Raji (cell line): ENCODE data around the gene ATP8B4.

Source experiments
- POLR2A ChIP-seq: IDR thresholded peaks from 2 replicates; pipeline ENCODE4 v1.6.1; 2011; ENCODE audit warnings: low read depth, low read length, control low read depth; ENCODE audit not compliant: insufficient read depth

ATP8B4 gene

DNA sequence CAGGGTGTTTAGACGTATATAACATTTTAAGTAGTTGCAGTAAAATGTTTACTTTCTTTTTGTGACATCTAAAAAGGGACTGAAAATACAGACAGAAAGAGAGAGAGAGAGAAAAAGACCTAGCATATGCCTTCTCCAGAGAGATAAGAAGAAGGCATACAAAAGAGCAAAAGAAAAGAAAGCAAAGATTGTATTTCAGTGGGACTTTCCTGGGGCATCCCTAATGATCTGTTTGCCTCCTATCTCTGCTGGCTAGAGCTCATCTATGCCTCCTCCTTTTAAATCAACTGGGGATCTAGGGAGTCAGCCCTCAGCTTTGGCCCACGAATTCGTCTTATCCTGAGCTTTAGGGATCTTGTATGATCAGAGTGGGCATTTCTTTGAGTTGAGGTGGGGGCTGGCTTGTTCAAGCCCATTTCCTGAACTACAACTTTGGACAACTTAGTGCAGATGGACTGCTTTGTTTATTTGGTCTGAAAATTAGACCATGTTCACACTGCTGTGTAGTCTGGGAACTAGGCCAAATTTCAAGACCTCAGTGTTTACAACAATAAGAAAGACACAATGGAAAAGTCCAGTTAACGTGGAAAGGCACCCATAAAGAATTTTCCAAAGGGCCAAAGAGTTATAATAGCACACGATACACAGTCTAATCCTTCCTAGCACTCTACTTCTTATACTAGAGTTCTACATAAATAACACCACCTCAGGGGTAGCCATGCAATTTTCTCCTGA lies 61.0 kb downstream of the ATP8B4 start:
- no peak for TF ChIP-seq POLR2A

DNA sequence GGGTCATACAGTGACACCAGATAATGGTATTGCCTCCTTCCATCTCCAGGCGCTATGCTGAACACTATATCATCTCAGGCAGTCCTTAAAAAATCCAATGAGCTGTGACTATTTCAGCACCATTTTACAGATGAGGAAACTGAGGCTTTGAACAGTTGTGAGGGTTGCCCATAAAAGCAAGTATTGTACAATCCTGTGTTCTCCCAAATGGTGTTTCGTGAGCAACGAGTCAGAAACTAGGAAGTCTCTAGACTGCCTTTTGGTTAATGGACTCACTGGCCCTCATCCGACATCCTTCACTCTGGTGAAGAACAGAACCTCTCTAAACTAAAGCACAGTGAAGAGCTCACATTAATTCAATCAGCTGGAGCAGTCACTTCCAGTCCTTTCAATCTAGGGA lies 61.8 kb downstream of the ATP8B4 start:
- no peak for TF ChIP-seq POLR2A

DNA sequence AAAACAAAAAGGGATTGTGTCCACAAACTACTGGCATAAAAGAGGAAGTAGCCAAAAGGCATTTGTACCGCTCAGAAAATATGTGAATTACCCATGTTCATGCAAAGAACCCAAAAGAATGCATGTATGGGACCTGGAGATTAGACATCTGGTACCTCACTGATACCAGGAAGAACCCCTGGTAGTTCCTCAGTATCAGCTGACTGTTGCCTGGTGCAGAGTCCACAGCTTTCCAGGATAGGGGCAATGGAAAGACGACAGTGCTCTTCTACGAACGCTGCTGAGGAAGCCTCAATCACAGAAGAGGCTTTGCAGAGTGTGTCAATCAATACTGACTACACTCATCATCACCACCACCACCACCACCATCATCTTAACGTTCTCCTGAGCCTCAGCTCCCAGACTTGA lies 63.3 kb downstream of the ATP8B4 start:
- no peak for TF ChIP-seq POLR2A

DNA sequence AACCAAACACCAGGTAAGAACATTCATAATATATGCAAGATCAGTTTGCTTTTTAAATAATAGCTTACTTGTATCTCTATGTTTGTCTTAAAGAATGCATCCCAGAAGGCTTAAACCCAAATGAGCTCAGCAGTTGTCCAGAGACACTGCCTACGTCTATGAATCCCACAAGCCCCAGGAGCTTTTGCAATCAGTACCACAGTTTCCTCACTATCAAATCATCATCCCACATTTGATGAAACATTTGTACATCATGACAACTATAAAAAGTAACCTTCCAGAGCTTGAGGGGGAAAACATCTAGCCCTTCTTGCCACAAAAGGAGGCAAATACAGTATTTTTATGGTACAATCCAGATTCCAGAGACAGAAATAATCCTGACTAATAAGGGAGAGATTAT lies 63.7 kb downstream of the ATP8B4 start:
- no peak for TF ChIP-seq POLR2A

DNA sequence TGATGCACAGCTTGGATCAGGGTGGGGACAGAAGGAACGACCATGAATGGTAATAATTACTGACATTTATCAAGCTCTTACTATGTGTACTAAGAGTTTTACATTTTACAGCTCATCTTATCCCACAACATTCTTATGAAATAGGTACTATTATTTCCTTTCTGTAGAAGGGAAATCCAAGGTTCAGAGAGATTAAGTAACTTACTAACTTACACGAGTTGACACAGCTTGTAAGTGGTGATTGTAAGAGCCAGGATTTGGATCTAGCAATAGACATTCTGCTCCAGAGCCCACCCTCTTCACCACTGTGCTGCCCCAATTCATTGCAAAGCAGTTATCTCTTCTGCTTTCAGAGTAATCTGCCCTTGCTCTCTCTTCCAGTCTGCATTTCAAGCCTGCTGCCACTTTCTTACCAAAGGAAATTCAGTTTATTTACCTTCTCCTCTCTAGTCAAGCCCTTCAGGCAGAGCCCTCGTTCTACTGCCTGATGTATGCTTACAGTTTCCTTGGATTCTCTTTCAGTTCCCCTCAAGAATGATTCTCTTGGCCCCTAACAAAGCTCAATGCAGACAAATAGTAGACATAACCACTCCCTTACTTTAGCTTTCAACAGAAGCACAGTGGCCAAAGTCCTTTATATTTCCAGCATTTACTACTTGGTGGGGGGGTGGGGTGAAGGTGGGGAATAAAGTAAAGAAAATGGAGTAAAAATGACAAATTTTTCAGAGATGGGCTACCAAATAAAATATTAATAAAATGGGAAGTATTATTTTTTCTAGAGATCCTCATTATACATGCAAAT lies 65.8 kb downstream of the ATP8B4 start:
- TF ChIP-seq POLR2A: no peak

DNA sequence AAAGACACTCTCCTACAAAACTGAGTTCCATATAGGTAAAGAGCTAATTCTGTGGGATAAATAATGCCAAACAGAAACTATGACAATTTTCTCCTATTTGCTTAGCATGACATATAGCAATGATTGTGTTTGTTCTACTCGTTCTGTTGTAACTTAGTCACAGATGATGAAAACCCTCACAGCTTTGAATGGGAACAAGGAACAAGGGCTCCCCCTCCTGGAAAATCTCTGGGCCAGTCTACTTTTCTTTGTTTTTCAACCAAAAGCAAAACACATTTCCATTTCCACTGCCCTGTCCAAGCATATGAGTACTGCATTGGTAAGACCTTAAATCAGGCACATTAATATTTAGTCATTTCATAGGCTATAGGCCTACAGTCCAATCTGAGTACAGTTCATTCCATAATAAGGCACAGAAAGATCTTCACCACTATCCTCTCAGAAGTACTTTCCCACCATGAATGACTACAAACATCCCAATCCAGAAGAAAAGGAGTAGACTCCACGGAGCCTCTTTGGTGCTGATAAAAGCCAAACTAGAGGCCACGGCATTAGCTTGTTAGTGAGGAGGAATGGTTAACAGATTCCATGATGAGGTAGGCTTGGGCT lies 67.1 kb downstream of the ATP8B4 start:
- no peak for TF ChIP-seq POLR2A

DNA sequence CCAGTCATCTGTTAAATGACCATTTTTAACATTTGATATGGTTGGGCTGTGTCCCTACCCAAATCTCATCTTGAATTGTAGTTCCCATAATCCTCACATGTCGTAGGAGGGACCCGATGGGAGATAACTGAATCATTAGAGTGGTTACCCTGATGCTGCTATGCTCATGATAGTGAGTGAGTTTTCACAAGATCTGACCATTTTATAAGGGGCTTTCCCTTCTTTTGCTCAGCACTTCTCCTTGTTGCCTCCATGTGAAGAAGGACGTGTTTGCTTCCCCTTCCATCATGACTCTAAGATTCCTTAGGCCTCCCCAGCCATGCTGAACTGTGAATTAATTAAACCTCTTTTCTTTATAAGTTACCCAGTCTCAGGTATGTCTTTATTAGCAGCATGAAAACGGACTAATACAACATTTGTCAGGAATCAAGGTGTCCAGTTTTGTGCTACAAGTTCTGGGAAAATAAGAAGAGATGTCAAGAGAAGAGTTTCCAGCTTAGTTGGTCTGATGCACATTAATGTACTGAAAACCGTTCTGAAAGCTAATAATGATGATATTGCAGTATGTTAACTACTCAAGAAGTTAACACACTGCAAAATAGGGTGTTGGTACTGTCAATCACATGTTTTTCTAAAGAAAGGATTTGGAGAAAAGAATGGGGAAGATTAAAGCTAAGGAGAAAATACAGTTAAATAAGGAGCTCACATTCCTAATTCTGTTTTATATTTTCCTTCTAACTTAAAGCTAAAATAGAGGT lies 67.9 kb downstream of the ATP8B4 start:
- no peak for TF ChIP-seq POLR2A

DNA sequence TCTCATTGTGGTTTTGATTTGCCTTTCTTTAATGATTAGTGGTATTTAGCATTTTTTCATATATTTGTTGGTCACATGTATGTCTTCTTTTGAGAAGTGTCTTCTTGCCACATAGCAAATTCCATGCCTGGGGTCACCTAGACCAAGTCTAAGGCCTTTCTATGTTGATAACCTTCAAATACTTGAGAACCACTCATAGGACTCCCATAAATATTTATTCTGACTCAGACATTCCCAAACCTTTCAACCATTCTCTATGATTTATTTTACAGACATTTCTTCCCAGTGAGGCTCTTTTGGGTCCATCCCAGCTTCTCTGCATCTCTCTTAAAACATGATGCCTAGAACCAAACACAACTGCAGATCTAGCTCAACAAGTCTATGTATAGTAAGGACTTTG lies 69.2 kb downstream of the ATP8B4 start:
- TF ChIP-seq POLR2A: no peak

DNA sequence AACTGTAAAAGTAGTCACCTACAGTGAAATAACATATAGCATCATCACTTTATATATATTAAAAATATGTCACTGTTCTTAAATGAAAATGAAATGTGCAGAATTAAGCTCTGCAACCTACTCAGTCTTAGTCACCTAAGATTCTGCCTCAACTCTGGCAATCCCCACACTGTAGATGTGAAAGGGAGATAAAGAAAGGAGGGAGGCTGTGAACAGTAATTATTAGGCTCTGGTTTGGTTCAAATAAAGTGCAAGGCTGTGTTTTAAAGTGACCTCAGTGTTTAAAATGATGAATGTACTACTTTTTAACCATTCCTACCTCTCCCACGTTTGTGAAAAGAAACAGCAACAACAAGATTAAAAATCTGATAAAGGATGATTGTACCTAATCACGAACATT lies 72.2 kb downstream of the ATP8B4 start:
- no peak for TF ChIP-seq POLR2A

DNA sequence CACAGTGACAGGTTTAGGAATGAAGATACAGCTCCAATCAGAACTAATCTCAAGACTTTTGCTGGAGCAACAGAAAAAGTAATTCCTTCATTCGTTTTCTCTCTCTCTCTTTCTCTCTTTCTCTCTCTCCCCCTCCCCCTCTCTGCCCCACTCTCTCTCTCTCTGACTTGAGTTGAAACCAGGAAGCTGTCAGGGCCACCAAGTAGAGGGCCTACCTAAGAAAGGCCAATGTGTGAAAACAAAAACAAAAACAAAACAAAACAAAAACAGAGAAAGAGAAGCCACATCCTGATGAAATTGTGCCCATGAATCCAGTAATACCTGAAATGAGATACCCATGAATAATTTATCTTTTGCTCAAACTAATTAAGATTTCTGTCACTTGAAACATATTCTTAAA lies 72.9 kb downstream of the ATP8B4 start:
- no peak for TF ChIP-seq POLR2A

DNA sequence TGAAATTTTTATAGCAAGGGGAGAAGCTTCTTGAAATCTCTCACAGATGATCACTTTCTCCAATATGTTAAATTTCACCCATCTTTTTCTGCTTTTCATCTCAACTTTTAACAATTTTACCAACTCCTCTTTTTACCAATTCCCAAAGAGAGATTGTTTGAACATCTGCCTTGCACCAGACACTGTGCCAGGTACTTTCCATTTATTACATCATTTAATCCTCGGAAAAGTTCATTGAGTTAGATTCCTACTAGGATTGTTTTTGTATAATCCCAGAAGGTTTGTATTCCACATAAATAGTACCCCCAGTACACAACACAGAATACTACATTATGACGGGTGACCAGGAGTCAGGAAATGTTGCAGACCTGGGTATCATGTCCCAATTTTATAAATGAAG lies 74.1 kb downstream of the ATP8B4 start:
- TF ChIP-seq POLR2A: no peak

DNA sequence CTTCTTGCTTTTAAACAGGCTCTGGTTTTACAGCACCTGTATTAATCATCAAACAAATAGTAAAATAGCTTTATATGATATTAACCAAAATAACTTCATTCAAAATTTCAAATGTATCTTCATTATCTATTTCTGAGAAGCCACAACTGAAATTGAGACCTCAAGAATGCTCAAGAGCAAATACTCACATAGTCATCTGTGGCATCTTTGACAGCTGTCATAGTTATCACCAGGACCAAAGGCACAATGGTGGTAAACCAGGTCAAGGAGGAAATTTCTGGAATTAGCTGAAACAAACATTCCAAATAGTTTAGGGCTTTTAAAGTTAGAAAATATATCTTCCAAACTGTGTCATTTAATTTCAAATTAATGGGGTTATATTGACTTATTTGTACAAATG lies 74.6 kb downstream of the ATP8B4 start:
- TF ChIP-seq POLR2A: no peak

DNA sequence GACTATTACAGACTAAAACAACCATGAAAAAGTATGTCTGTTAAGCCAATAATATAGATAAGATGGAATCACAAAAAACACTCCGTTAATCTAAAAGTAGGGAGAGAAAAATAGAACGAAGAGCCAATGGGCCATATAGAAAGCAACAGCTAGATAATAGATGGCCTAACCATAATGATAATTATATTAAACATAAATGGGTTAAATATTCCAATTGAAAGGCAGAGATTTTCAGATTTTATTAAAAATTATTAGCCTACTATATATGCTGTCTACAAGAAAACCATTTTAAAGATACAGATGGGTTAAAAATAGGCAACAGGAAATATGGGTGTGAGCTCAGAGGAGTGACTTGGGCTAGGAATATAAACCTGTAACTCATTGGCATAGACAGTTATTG lies 76.3 kb downstream of the ATP8B4 start:
- no peak for TF ChIP-seq POLR2A

DNA sequence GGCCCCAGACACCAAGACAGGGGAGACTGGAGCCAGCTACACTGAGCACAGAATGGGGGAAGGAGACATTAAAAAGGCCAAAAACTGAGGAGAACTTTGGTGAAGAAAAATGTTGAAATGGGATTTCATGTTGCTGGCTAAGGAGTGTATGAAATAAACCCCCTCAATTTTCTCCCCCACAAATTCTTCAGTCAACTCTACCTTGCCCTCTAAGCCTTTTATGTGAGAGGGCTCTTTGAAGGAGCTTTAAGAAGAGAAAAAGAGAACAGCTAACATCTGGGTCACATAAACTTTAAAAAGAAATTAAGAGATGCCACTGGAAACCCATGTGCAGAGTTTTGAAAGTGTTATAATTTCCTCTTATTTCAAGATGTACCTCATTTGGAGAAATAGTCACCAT lies 88.6 kb downstream of the ATP8B4 start:
- TF ChIP-seq POLR2A: no peak

DNA sequence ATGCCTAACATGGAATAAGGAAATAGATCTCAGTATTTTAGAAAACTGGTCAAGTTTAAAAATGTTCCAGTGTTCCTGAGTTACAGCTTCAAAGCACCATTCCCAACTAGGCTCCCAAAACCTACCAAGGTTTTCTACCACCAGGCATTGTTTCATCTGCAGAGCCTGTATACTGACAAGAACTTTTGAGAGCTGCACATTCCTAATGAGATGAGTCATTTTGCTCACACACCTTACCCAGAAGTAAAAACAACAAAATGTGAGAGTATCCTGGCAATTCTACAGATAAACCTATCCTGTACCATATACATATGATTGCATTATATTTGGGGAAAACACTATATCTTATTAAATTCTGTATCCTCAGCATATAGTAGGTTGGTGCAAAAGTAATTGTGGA lies 90.7 kb downstream of the ATP8B4 start:
- TF ChIP-seq POLR2A: no peak

DNA sequence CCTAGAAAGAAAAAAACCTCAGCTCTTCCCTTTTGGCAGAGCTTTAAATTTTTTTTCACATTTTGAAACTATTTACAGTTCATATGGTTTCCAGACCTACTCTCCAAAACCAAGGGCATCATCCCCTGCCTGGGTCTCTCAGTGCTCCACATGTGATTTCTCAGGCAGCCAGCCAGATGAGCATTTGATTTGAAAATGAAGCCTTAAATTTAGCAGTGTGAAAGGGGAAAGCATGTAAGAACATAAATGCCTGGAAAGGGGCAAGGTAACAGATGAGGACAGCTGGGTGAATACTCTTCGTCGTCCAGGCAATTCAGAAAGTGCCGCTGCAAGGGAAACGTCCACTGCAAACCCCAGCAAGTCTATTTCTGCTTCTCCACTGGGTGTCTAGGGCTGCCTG lies 94.8 kb downstream of the ATP8B4 start:
- no peak for TF ChIP-seq POLR2A

DNA sequence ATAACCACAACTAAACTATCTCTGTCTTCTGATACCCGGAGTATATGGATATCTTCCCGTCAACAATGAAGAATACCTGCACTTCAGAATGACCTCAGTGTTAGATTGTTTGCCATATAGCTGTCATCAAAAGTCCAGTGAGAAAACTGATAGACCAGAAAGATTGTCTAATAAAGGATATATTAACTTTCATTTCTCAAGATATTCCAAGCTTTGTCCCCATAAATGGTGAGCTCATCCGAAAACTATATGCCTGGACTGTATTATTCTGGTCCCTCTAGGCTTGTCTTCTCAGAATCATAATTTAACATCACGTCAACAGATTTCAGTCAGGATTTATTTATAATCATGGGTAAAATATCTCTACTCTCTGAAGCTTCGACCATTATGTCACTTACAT lies 100.5 kb downstream of the ATP8B4 start:
- TF ChIP-seq POLR2A: no peak
